ENCODE measurements around the gene HIVEP1.

GRCh38 chr6:12134991-12135390, 122.9 kb downstream of the HIVEP1 start:
- no peak for TF ChIP-seq FOSL1 (IDR thresholded peaks at IDR 0.05; ENCODE audit: insufficient read depth, low read depth, low read length)
- TF ChIP-seq CTCF (IDR thresholded peaks at IDR 0.05; ENCODE audit: control extremely low read depth in 1 of 3, insufficient read depth in 1 of 3, low read depth in 1 of 3, low read length in 3 of 3), result no peak
- no peak for TF ChIP-seq SUZ12 (IDR thresholded peaks at IDR 0.05; ENCODE audit: low read length)
- TF ChIP-seq CBX5 (IDR thresholded peaks at IDR 0.05; ENCODE audit: low read depth, low read length), result no peak
- TF ChIP-seq RFX5 (IDR thresholded peaks at IDR 0.05; ENCODE audit: borderline replicate concordance, low read depth, low read length), result no peak
